Epithelial cell of esophagus (primary cell): ENCODE measurements around the gene FXYD6.

ENCODE experiments used
- DNase-seq: peaks from one replicate; pipeline ENCODE4 v3.0.0; 2010; ENCODE audit warnings: low read depth
- H3K4me3 ChIP-seq: 2 replicates; pipeline ENCODE4 v1.5.1; 2011; ENCODE audit warnings: mild to moderate bottlenecking, low read length, control low read depth
- CTCF ChIP-seq: IDR thresholded peaks from 2 replicates; pipeline ENCODE4 v1.5.1; 2011; ENCODE audit warnings: low read depth, mild to moderate bottlenecking, low read length, control low read depth, inconsistent platforms; ENCODE audit not compliant: insufficient read depth; ENCODE audit errors: missing control alignments

Gene FXYD6

GRCh38 chr11:117874910-117875381, 1.5 kb downstream of the FXYD6 start:
- no peak for TF ChIP-seq CTCF
- no peak for DNase-seq
- H3K4me3 ChIP-seq, result no peak overlapping the region

GRCh38 chr11:117874253-117874909, 2.1 kb downstream of the FXYD6 start:
- DNase-seq, result no peak
- no peak overlapping the region for H3K4me3 ChIP-seq
- TF ChIP-seq CTCF, result no peak

DNA sequence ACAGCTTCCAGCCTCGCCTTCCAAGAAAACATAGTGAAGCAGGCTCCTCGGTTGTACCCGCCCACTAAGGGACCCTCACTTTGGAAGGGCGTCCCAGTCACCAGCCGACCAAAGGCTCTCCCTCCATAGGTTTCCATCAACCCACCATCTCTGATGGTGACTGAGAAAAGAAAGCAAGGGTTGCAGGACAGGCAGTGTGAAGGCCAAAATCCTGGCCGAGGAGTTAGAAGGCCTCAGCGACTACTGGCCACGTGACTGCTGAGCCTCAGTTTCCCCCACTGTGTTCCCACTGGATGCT, 2.7 kb downstream of the FXYD6 start:
- H3K4me3 ChIP-seq, result no peak overlapping the region
- TF ChIP-seq CTCF, result no peak
- no peak for DNase-seq

- no peak overlapping the region for H3K4me3 ChIP-seq
- no peak for TF ChIP-seq CTCF
- no peak for DNase-seq
These were observed 3.3 kb downstream of the FXYD6 start for GRCh38 chr11:117872975-117873827.

- no peak for DNase-seq
- H3K4me3 ChIP-seq, result no peak overlapping the region
- no peak for TF ChIP-seq CTCF
These were observed 4.0 kb downstream of the FXYD6 start for GRCh38 chr11:117872420-117872961.

GRCh38 chr11:117871784-117872183, 4.7 kb downstream of the FXYD6 start:
- no peak for TF ChIP-seq CTCF
- DNase-seq, result no peak
- no peak overlapping the region for H3K4me3 ChIP-seq
